ENCODE data around the gene GTF2IRD1. TPM values are rescaled to one million over a fixed set of nuclear protein-coding genes. Genes with fewer than 3 reads are reported as not detected.
"Not testable (repeated sequence)": the region's sequence is repeated elsewhere in the genome, so short reads cannot be mapped to it uniquely, and the experiment has no call there.

Gene GTF2IRD1
- total and polyA plus RNA-seq, 5 donors from 2014 or later, result 0.16 to 2.4 TPM; not detected in 3

- H3K36me3 Mint-ChIP-seq, result no peaks in the 10 kb centered on the region
- Histone ChIP-seq H3K4me1 (ENCODE audit: control insufficient read depth, insufficient read depth, low read length, poor library complexity, severe bottlenecking) (no peaks in the 10 kb centered on the region), H3K27ac (ENCODE audit: insufficient read depth, low read length, poor library complexity, severe bottlenecking) (no peak overlapping the region), H3K9me3 (ENCODE audit: control insufficient read depth in 2 of 2, low read length in 2 of 2) (no peaks in the 10 kb centered on the region), H3K36me3 (ENCODE audit: control insufficient read depth, insufficient read depth, low read length) (no peaks in the 10 kb centered on the region), H3K4me3 (ENCODE audit: low read depth, low read length) (no peak overlapping the region), H3K27me3 (ENCODE audit: control insufficient read depth, insufficient read depth, low read length) (no peaks in the 10 kb centered on the region)
- no peaks in the 10 kb centered on the region for H3K27me3 Mint-ChIP-seq
- DNase-seq (no peak), ATAC-seq (ENCODE audit: low read depth in 2 of 2) (no peak)
- H3K4me1 Mint-ChIP-seq, result no peaks in the 10 kb centered on the region
- H3K4me3 Mint-ChIP-seq, result no peak overlapping the region
- no peak overlapping the region for H3K27ac Mint-ChIP-seq
- no peaks in the 10 kb centered on the region for H3K9me3 Mint-ChIP-seq
Measured at GRCh38 chr7:74505471-74506324, 52.0 kb downstream of the GTF2IRD1 start.

DNA sequence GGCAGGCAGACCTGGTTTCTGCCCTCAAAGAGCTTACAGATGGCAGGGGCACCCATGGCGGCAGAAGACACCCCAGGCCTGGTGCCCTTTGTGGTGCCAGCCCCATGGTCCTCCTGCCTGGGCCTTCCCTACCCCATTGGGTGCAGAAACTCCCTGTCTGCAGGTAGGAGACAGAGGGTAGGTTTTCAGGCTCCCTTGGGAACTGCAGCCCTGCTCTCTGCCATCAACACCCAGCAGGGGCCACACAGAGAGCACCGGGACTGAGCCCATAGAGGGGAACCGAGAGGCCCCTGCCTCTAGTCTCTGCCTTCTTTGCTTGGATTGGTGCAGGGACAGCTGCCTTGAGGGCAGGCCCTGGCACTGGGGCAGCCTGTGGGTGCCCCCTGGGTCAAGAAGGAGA lies 52.6 kb downstream of the GTF2IRD1 start:
- Mint-ChIP-seq H3K36me3 (no peaks in the 10 kb centered on the region), H3K27ac (no peak overlapping the region), H3K4me1 (no peaks in the 10 kb centered on the region), H3K4me3 (no peak overlapping the region), H3K27me3 (no peaks in the 10 kb centered on the region), H3K9me3 (no peaks in the 10 kb centered on the region)
- no peak overlapping the region for H3K4me3 ChIP-seq (ENCODE audit: low read depth, low read length)
- no peak overlapping the region for H3K27ac ChIP-seq (ENCODE audit: insufficient read depth, low read length, poor library complexity, severe bottlenecking)
- no peaks in the 10 kb centered on the region for H3K9me3 ChIP-seq (ENCODE audit: control insufficient read depth in 2 of 2, low read length in 2 of 2)
- ATAC-seq (ENCODE audit: low read depth in 2 of 2), result no peak
- no peaks in the 10 kb centered on the region for H3K4me1 ChIP-seq (ENCODE audit: control insufficient read depth, insufficient read depth, low read length, poor library complexity, severe bottlenecking)
- H3K27me3 ChIP-seq (ENCODE audit: control insufficient read depth, insufficient read depth, low read length), result no peaks in the 10 kb centered on the region
- no peak for DNase-seq
- H3K36me3 ChIP-seq (ENCODE audit: control insufficient read depth, insufficient read depth, low read length), result no peaks in the 10 kb centered on the region

- H3K9me3 ChIP-seq (ENCODE audit: control insufficient read depth in 2 of 2, low read length in 2 of 2), result no peaks in the 10 kb centered on the region
- DNase-seq (no peak), ATAC-seq (ENCODE audit: low read depth in 2 of 2) (no peak)
- H3K27ac Mint-ChIP-seq, result no peak overlapping the region
- H3K27me3 Mint-ChIP-seq, result no peaks in the 10 kb centered on the region
- H3K27ac ChIP-seq (ENCODE audit: insufficient read depth, low read length, poor library complexity, severe bottlenecking), result no peak overlapping the region
- no peaks in the 10 kb centered on the region for H3K36me3 Mint-ChIP-seq
- H3K4me1 Mint-ChIP-seq, result no peaks in the 10 kb centered on the region
- H3K4me3 Mint-ChIP-seq, result no peak overlapping the region
- H3K9me3 Mint-ChIP-seq, result no peaks in the 10 kb centered on the region
- no peaks in the 10 kb centered on the region for H3K36me3 ChIP-seq (ENCODE audit: control insufficient read depth, insufficient read depth, low read length)
- H3K27me3 ChIP-seq (ENCODE audit: control insufficient read depth, insufficient read depth, low read length), result no peaks in the 10 kb centered on the region
- H3K4me1 ChIP-seq (ENCODE audit: control insufficient read depth, insufficient read depth, low read length, poor library complexity, severe bottlenecking), result no peaks in the 10 kb centered on the region
- H3K4me3 ChIP-seq (ENCODE audit: low read depth, low read length), result no peak overlapping the region
Measured at GRCh38 chr7:74507538-74508319, 54.0 kb downstream of the GTF2IRD1 start.

DNA sequence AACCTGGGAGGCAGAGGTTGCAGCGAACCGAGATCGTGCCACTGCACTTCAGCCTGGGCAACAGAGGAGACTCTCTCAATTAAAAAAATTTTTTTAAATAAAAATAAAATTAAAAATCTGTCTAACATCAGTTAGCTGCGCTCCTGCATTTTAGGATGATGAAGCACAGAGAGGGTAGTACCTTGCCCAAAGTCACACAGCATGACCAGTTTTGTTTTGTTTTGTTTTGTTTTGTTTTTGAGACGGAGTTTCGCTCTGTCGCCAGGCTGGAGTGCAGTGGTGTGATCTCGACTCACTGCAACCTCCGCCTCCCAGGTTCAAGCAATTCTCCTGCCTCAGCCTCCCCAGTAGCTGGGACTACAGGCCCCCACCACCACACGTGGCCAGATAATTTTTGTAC lies 55.7 kb downstream of the GTF2IRD1 start:
- H3K4me1 Mint-ChIP-seq; H3K4me3 Mint-ChIP-seq; H3K27me3 ChIP-seq (ENCODE audit: control insufficient read depth, insufficient read depth, low read length); ATAC-seq (ENCODE audit: low read depth in 2 of 2); DNase-seq; H3K36me3 ChIP-seq (ENCODE audit: control insufficient read depth, insufficient read depth, low read length); H3K4me1 ChIP-seq (ENCODE audit: control insufficient read depth, insufficient read depth, low read length, poor library complexity, severe bottlenecking); H3K9me3 Mint-ChIP-seq; H3K27me3 Mint-ChIP-seq; H3K36me3 Mint-ChIP-seq; H3K4me3 ChIP-seq (ENCODE audit: low read depth, low read length); H3K27ac Mint-ChIP-seq; H3K9me3 ChIP-seq (ENCODE audit: control insufficient read depth in 2 of 2, low read length in 2 of 2); H3K27ac ChIP-seq (ENCODE audit: insufficient read depth, low read length, poor library complexity, severe bottlenecking): not testable (repeated sequence)

GRCh38 chr7:74511345-74511744 lies 57.6 kb downstream of the GTF2IRD1 start:
- no peak overlapping the region for H3K27ac ChIP-seq (ENCODE audit: insufficient read depth, low read length, poor library complexity, severe bottlenecking)
- Mint-ChIP-seq H3K27ac (no peak overlapping the region), H3K27me3 (no peaks in the 10 kb centered on the region)

GRCh38 chr7:74512762-74513161 lies 59.1 kb downstream of the GTF2IRD1 start:
- no peaks in the 10 kb centered on the region for H3K36me3 ChIP-seq (ENCODE audit: control insufficient read depth, insufficient read depth, low read length)
- H3K27me3 ChIP-seq (ENCODE audit: control insufficient read depth, insufficient read depth, low read length), result no peaks in the 10 kb centered on the region
- Mint-ChIP-seq H3K27me3 (no peaks in the 10 kb centered on the region), H3K9me3 (no peaks in the 10 kb centered on the region), H3K27ac (no peak overlapping the region), H3K4me3 (no peak overlapping the region), H3K4me1 (no peaks in the 10 kb centered on the region), H3K36me3 (no peaks in the 10 kb centered on the region)
- H3K27ac ChIP-seq (ENCODE audit: insufficient read depth, low read length, poor library complexity, severe bottlenecking), result no peak overlapping the region
- DNase-seq, result no peak
- no peaks in the 10 kb centered on the region for H3K9me3 ChIP-seq (ENCODE audit: control insufficient read depth in 2 of 2, low read length in 2 of 2)
- ATAC-seq (ENCODE audit: low read depth in 2 of 2), result no peak
- no peaks in the 10 kb centered on the region for H3K4me1 ChIP-seq (ENCODE audit: control insufficient read depth, insufficient read depth, low read length, poor library complexity, severe bottlenecking)
- no peak overlapping the region for H3K4me3 ChIP-seq (ENCODE audit: low read depth, low read length)

More at GRCh38 chr7:74511345-74511744, 57.6 kb downstream of the GTF2IRD1 start:
- no peak for DNase-seq
- Mint-ChIP-seq H3K4me3 (no peak overlapping the region), H3K36me3 (no peaks in the 10 kb centered on the region), H3K4me1 (no peaks in the 10 kb centered on the region), H3K9me3 (no peaks in the 10 kb centered on the region)
- Histone ChIP-seq H3K27me3 (ENCODE audit: control insufficient read depth, insufficient read depth, low read length) (no peaks in the 10 kb centered on the region), H3K9me3 (ENCODE audit: control insufficient read depth in 2 of 2, low read length in 2 of 2) (no peaks in the 10 kb centered on the region), H3K36me3 (ENCODE audit: control insufficient read depth, insufficient read depth, low read length) (no peaks in the 10 kb centered on the region), H3K4me3 (ENCODE audit: low read depth, low read length) (no peak overlapping the region), H3K4me1 (ENCODE audit: control insufficient read depth, insufficient read depth, low read length, poor library complexity, severe bottlenecking) (no peaks in the 10 kb centered on the region)
- ATAC-seq (ENCODE audit: low read depth in 2 of 2), result no peak

DNA sequence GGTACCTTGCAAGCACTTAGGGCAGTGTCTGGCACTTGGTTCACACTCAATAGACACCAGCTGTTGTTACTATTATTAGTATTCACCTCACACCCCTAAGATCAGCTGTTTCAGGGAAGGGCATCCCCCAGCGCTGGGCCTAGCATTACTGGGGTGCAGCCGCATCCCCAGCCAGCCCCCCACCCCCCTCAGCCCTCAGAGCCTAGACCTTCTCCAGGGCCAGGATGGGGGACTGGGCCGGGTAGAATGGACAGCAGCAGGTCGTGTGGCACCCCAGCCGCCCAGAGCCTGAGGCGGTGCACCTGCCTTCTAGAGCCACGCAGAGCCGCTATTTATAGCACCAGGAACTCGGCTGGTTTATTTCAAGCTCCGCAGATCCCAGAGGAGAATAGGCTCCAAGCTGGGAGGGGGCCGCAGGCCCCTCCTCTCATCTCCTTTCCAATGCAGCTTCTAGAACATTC lies 60.5 kb downstream of the GTF2IRD1 start:
- Histone ChIP-seq H3K4me3 (ENCODE audit: low read depth, low read length) (no peak overlapping the region), H3K36me3 (ENCODE audit: control insufficient read depth, insufficient read depth, low read length) (no peaks in the 10 kb centered on the region), H3K4me1 (ENCODE audit: control insufficient read depth, insufficient read depth, low read length, poor library complexity, severe bottlenecking) (no peaks in the 10 kb centered on the region), H3K9me3 (ENCODE audit: control insufficient read depth in 2 of 2, low read length in 2 of 2) (no peaks in the 10 kb centered on the region), H3K27me3 (ENCODE audit: control insufficient read depth, insufficient read depth, low read length) (no peaks in the 10 kb centered on the region), H3K27ac (ENCODE audit: insufficient read depth, low read length, poor library complexity, severe bottlenecking) (no peak overlapping the region)
- no peak for ATAC-seq (ENCODE audit: low read depth in 2 of 2)
- Mint-ChIP-seq H3K4me1 (no peaks in the 10 kb centered on the region), H3K27ac (no peak overlapping the region), H3K9me3 (peaks cover 0 to 1% (median 0%) of the 10 kb centered on the region in 7 donors), H3K27me3 (no peaks in the 10 kb centered on the region), H3K36me3 (no peaks in the 10 kb centered on the region), H3K4me3 (no peak overlapping the region)
- DNase-seq, result no peak

Measured in CD4-positive, CD25-positive, alpha-beta regulatory T cell (primary cell).